AG04449 (cell line): ENCODE results near the gene HSH2D.

Experiments
- CTCF ChIA-PET: fragments of 350-600 bp; formaldehyde crosslinking; extraction: SDS; loops from one replicate; lab custom pipeline; 2021; ENCODE audit warnings: antibody characterized with exemption; lab: Yijun Ruan, JAX
- POLR2A ChIA-PET: fragments of 400-600, 350-600 bp; formaldehyde crosslinking; extraction: SDS; loops from one replicate; lab custom pipeline; 2020; ENCODE audit warnings: antibody characterized with exemption, inconsistent platforms; lab: Yijun Ruan, JAX
- DNase-seq: peaks from one replicate; pipeline ENCODE4 v3.0.0-alpha.2; 2010; ENCODE audit warnings: low read depth, low spot score
- H3K4me3 ChIP-seq: 2 replicates; pipeline ENCODE4 v1.5.1; 2011; ENCODE audit warnings: low read depth, mild to moderate bottlenecking, control low read depth, low read length
- TF ChIP-seq, protein P1 (sequence below): IDR thresholded peaks from one replicate; pipeline ENCODE4 v1.5.1; 2011; ENCODE audit warnings: mild to moderate bottlenecking, moderate library complexity, low read length, control low read depth, inconsistent platforms; ENCODE audit not compliant: insufficient read depth; ENCODE audit errors: missing control alignments

Gene HSH2D

DNA sequence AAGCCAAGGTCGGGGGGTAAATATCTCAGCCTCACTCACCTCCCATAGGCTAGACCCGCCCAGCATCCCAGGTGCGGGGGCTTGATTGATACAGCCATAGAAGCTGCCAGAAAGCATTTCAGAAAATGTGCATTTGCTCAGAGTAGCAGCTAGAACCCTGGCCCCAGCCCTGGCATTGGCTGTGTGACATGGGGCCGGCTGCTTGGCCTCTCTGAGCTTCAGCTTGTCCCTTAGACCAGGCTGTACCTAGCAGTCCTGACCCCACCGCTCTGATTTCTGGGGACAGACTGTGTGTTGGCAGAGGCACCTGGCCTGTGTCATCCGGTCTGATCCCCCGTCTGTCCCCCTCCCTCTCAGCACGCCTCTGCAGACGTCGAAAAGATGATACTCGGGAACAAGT, 16.4 kb upstream of the HSH2D start:
- CTCF ChIA-PET, result interaction anchor here (0.8 to 1.4 kb wide), 2 partner anchors 8 to 16 kb away, joined by 4 to 5 read pairs; no protein-coding TSS in a partner anchor
- TF ChIP-seq, protein P1, sequence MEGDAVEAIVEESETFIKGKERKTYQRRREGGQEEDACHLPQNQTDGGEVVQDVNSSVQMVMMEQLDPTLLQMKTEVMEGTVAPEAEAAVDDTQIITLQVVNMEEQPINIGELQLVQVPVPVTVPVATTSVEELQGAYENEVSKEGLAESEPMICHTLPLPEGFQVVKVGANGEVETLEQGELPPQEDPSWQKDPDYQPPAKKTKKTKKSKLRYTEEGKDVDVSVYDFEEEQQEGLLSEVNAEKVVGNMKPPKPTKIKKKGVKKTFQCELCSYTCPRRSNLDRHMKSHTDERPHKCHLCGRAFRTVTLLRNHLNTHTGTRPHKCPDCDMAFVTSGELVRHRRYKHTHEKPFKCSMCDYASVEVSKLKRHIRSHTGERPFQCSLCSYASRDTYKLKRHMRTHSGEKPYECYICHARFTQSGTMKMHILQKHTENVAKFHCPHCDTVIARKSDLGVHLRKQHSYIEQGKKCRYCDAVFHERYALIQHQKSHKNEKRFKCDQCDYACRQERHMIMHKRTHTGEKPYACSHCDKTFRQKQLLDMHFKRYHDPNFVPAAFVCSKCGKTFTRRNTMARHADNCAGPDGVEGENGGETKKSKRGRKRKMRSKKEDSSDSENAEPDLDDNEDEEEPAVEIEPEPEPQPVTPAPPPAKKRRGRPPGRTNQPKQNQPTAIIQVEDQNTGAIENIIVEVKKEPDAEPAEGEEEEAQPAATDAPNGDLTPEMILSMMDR, result no peak
- POLR2A ChIA-PET, result no interaction called here
- no peak overlapping the region for H3K4me3 ChIP-seq
- DNase-seq, result no peak

DNA sequence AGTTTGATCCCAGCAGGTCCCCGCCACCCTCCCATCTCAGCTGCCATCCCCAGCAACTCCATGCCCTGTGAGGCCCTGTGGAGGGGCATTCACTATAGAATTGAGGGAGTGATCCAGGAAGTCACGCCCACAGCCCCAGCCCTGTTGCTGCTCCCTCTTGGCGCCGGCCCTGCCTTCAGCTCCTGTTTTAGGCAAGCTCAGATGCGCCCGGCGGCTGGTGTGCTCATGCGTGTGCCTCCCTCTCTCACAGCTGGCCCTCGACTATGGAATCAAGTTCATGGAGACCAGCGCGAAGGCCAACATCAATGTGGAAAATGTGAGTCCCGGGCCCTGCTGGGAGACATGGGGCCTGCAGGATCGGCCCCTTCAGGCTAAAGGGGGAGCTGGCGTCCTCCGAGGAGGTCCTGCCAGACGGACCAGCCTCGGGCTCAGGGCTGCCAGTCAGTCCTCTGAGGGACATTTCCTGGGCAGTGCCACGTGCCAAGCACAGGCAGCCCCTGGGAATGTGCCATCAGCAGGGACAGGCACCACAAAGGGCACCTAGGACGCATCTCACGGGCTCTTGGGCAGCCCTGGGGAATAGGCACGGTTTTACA, 15.6 kb upstream of the HSH2D start:
- TF ChIP-seq, protein P1, result no peak
- no peak overlapping the region for H3K4me3 ChIP-seq
- POLR2A ChIA-PET, result no interaction called here
- no peak for DNase-seq
- CTCF ChIA-PET, result interaction anchor here (1.6 kb wide), 1 partner anchor 17 kb away, joined by 6 read pairs; no protein-coding TSS in a partner anchor

DNA sequence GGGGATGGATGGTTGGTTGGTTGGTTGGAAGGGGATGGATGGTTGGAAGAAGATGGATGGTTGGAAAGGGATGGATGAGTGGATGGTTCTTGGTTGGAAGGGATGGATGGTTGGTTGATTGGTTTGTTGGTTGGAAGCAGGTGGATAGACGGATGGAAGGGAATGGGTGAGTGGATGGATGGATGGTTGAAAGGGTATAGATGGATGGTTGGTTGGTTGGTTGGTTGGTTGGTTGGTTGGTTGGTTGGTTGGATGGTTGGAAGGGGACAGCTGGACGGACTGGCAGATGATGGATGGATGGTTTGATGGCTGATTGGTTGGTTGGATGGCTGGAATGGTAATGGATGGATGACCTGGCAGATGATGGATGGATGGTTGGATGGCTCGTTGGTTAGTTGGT, 11.8 kb upstream of the HSH2D start:
- ChIA-PET CTCF (no interaction called here), POLR2A (no interaction called here)
- TF ChIP-seq, protein P1, result no peak
- DNase-seq, result no peak
- no peak overlapping the region for H3K4me3 ChIP-seq

DNA sequence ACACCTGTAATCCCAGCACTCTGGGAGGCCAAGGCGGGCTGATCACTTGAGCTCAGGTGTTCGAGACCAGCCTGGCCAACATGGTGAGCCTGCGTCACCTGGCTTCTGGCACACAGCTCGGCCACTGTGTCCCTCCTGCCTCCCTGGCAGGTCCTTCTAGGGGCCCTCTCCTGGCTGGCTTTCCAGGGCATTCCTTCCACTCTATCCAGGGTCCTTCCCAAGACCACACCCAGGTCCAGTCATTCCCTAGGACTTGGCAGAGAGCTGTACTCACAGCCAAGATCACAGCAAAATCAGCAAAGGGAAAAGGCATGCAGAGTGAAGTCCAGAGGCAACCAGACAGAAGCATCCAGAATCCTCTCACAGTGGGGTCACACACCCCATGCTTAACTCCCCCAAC, 9.7 kb upstream of the HSH2D start:
- TF ChIP-seq, protein P1, result no peak
- ChIA-PET CTCF (interaction anchor here (0.9 to 1.8 kb wide), 4 partner anchors 10 to 253 kb away, joined by 3 to 5 read pairs (median 4); partner anchors contain the start of gene HSH2D), POLR2A (interaction anchor here (0.9 kb wide), 1 partner anchor 9 kb away, joined by 3 read pairs; no protein-coding TSS in a partner anchor)
- H3K4me3 ChIP-seq, result no peak overlapping the region
- DNase-seq, result no peak

DNA sequence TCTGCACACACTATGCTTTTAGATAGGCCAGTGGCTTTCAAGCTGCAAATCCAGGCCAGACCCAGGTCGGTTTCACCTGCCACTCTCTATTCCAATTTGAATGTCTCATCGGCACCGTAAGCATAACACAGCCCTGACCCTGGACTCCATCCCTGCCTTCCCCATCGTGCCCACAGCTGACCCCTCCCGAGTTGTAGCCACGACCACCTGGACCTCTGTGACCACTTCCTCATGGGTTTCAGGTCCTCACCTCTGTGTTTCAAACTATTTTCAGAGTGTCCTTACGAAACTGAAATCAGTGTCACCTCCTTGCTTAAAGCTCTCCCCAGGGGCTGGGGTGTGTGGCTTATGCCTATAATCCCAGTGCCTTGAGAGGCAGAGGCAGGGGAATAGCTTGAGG, 9.0 kb upstream of the HSH2D start:
- no peak overlapping the region for H3K4me3 ChIP-seq
- TF ChIP-seq, protein P1, result no peak
- ChIA-PET POLR2A (no interaction called here), CTCF (interaction anchor here (0.9 to 1.9 kb wide), 5 partner anchors 8 to 252 kb away, joined by 3 to 5 read pairs (median 4); partner anchors contain the start of gene HSH2D)
- DNase-seq, result no peak

DNA sequence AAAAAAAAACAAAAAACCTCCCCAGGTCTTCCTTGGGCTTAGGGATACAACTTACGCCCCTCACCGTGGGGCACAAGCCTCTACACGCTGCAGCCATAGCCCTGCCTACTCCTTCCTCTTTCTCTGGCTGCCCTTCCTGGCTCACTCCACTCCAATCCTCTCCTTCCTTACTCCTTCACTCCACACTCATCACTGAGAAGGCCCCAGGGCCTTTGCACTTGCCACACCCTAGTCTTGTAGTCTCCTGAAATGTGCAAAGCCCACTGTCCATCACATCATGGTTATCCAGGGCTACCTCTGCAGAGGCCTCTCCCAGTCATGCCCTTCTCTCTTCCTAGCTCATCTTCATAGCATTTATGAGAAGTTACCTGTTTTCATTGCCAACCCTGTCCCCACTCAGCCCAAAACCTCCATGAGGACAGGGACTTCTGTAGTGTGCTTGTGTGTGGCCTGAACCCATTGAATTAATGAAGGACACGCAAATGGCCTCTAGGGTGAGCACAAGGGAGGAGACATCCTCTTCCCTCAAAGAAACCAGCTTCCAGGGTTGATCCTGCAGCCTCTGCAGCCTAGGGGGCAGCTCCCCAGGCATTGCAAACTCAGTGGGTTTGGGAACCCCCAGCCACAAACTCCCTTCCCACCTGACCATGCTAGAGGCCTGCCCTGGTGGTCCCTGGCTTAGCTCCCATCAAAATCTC, 7.9 kb upstream of the HSH2D start:
- POLR2A ChIA-PET, result no interaction called here

More for the DNA sequence above, 7.9 kb upstream of the HSH2D start:
- TF ChIP-seq, protein P1, result no peak
- CTCF ChIA-PET, result interaction anchor here (0.7 to 1.9 kb wide), 3 partner anchors 9 to 94 kb away, joined by 3 to 5 read pairs (median 3); no protein-coding TSS in a partner anchor
- DNase-seq, result no peak
- H3K4me3 ChIP-seq, result no peak overlapping the region
